ENCODE results near the gene HUS1B. TPM values are rescaled to one million over a fixed set of nuclear protein-coding genes. Genes with fewer than 3 reads are reported as not detected.

HUS1B gene
- total and polyA plus RNA-seq, 2 donors (not counting 3 experiments of a cell fraction or from before 2014, with no cell fraction given): 0.25 to 1.2 TPM

DNA sequence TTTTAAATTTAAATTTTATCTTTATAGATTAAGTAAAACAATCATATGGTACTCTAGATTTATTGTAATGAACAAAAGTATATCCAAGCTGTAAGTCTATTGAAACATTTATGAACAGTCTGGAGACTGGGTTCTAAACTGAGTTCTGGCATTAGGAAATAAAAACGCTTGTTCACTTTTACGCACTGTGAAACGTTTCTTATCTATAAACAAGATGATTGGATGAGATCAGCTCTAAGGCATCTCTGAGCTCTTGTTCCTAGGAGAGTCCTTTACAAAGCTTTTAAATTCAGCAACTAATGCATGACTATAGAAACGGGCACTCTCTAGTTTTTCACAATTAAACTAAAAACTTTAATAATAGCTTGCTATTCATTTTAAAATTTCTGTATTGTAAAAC lies 6.8 kb downstream of the HUS1B start:
- no peak for FAIRE-seq

More for the DNA sequence above, 6.8 kb downstream of the HUS1B start:
- ChIA-PET CTCF (interaction anchor here (1.2 to 1.5 kb wide), 2 partner anchors 10 to 33 kb away, joined by 3 to 4 read pairs; no protein-coding TSS in a partner anchor), POLR2A (no interaction called here)
- H2AFZ ChIP-seq (ENCODE audit: low read depth, low read length): no peak overlapping the region
- no peak for TF ChIP-seq FOS (IDR thresholded peaks at IDR 0.05; ENCODE audit: borderline replicate concordance, insufficient read depth, low read length)
- TF ChIP-seq MYC (IDR thresholded peaks at IDR 0.05; ENCODE audit: low read depth, low read length): no peak
- no peak for TF ChIP-seq POLR2A (IDR thresholded peaks at IDR 0.05; ENCODE audit: low read depth, low read length)
- TF ChIP-seq, protein P1, sequence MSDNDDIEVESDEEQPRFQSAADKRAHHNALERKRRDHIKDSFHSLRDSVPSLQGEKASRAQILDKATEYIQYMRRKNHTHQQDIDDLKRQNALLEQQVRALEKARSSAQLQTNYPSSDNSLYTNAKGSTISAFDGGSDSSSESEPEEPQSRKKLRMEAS (IDR thresholded peaks at IDR 0.05; ENCODE audit: insufficient read depth, insufficient read length): no peak
- TF ChIP-seq, protein P2, sequence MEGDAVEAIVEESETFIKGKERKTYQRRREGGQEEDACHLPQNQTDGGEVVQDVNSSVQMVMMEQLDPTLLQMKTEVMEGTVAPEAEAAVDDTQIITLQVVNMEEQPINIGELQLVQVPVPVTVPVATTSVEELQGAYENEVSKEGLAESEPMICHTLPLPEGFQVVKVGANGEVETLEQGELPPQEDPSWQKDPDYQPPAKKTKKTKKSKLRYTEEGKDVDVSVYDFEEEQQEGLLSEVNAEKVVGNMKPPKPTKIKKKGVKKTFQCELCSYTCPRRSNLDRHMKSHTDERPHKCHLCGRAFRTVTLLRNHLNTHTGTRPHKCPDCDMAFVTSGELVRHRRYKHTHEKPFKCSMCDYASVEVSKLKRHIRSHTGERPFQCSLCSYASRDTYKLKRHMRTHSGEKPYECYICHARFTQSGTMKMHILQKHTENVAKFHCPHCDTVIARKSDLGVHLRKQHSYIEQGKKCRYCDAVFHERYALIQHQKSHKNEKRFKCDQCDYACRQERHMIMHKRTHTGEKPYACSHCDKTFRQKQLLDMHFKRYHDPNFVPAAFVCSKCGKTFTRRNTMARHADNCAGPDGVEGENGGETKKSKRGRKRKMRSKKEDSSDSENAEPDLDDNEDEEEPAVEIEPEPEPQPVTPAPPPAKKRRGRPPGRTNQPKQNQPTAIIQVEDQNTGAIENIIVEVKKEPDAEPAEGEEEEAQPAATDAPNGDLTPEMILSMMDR (IDR thresholded peaks at IDR 0.05; ENCODE audit: extremely low read depth in 1 of 2, insufficient read depth in 1 of 2, low read depth in 1 of 2, low read length in 2 of 2): no peak
- TF ChIP-seq EZH2 (IDR thresholded peaks at IDR 0.05; ENCODE audit: borderline replicate concordance, low read depth, low read length, severe bottlenecking): no peak
- no peak for TF ChIP-seq GATA2 (IDR thresholded peaks at IDR 0.05; ENCODE audit: insufficient read depth, insufficient read length, low read depth, low read length)
- TF ChIP-seq POLR2AphosphoS5 (IDR thresholded peaks at IDR 0.05; ENCODE audit: insufficient read depth, low read depth, low read length): no peak
- no peak for TF ChIP-seq JUN (IDR thresholded peaks at IDR 0.05; ENCODE audit: borderline replicate concordance, insufficient read depth, insufficient read length, low read depth)
- intact Hi-C loops (cut with micrococcal nuclease): no loop called here
- H3K9me1 ChIP-seq (replicated peaks; ENCODE audit: control insufficient read depth, extremely low read depth, insufficient read depth, low read length): no peaks in the 10 kb centered on the region
- no peak overlapping the region for H3K9ac ChIP-seq (replicated peaks; ENCODE audit: extremely low read depth, insufficient read depth, low read length)
- no peak overlapping the region for H3K4me3 ChIP-seq (replicated peaks in 1 of 3; ENCODE audit: insufficient read depth in 1 of 3, low read depth in 1 of 3, low read length in 3 of 3)
- peaks cover 5% of the 10 kb centered on the region for H3K4me1 ChIP-seq (ENCODE audit: control insufficient read depth, extremely low read depth, insufficient read depth, low read length)
- H3K9me3 ChIP-seq (replicated peaks; ENCODE audit: control insufficient read depth, insufficient read depth, low read length): no peaks in the 10 kb centered on the region
- peaks cover 13% of the 10 kb centered on the region for H3K79me2 ChIP-seq (ENCODE audit: control insufficient read depth, insufficient read depth, low read length)
- no peaks in the 10 kb centered on the region for H3K27me3 ChIP-seq (ENCODE audit: control insufficient read depth in 2 of 2, insufficient read depth in 2 of 2, low read length in 2 of 2)
- no peak overlapping the region for H3K4me2 ChIP-seq (ENCODE audit: insufficient read depth, low read length)
- no peaks in the 10 kb centered on the region for H3K36me3 ChIP-seq (ENCODE audit: control insufficient read depth in 2 of 2, extremely low read depth in 1 of 2, insufficient read depth in 2 of 2, low read length in 2 of 2)
- no peak overlapping the region for H3K27ac ChIP-seq (ENCODE audit: insufficient read depth, low read depth, low read length)
- dilution Hi-C loops (cut with MboI; ENCODE audit: extremely low pct_ligation_motif_present, low sequenced_read_pairs): no loop called here
- H4K20me1 ChIP-seq (replicated peaks; ENCODE audit: control insufficient read depth, extremely low read depth, insufficient read depth, low read length): no peaks in the 10 kb centered on the region
- DNase-seq (ENCODE audit: low read depth, low spot score): no peak
- BruUV-seq (replicated peaks): no TSS peak

Measured in endothelial cell of umbilical vein (primary cell).